A549 treated with AZD9567 at 1 μM for 4 hours (cell line): ENCODE measurements around the gene ELOVL5. TPM values are rescaled to one million over a fixed set of nuclear protein-coding genes. Genes with fewer than 3 reads are reported as not detected.

Source experiments
- total RNA-seq: library from RNA; stranded (reverse); fragments of 200-300 nt; extraction: Qiagen RNA extraction; gene quantifications from 5 replicates; pipeline ENCODE4 v1.2.3, GENCODE V29; 2022; ENCODE audit not compliant: insufficient read depth

Gene ELOVL5, protein sequence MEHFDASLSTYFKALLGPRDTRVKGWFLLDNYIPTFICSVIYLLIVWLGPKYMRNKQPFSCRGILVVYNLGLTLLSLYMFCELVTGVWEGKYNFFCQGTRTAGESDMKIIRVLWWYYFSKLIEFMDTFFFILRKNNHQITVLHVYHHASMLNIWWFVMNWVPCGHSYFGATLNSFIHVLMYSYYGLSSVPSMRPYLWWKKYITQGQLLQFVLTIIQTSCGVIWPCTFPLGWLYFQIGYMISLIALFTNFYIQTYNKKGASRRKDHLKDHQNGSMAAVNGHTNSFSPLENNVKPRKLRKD
- 58.7 to 75.2 TPM (median 70.8 TPM) in 5 replicates for total RNA-seq

DNA sequence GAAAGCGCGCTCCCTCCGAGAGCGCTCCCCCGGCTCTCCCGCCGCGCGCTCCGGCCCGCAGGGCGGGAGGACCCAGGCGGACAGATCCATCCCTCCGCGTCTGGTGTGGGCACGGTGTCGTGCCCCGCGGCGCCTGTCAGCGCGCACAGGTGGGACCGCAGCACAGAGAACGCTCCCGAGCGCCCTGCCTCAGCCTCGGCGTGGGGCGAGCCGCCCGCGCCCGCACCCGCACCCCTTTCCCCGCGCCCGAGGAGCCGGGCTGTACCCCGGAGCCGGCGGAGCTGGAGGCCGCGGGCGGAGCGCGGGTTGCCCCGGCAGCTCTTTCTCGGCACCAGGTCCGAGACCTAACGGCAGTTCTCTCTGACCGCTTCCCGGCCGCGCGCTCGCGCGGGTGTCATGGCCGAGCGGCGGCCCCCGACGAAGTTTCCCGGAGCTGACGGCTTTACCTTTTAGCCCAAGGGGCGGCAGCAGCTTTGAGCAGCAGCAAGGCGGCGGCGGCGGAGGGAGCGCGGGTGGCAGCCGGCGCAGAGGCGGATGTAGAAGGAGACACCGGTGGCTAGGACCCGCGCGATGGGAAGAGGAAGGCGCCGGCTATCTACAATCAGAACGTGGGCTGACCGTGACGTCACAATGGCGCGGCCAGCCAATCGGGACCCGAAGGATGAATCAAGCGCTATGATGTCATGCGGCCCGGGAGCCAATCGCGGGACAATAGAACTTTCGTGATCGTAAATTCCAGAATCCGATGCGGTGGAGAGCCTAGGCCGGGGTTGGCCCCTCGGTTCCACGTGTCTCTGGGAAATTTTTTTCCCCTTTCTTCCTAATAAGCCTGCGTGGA is at the start of gene ELOVL5:
Gene ELOVL5, minus strand, starts transcription at position 580 of the 838 bp plus-strand sequence. CDS start 53,251 bp downstream, outside the sequence.

Other genes with a start within 250 kb of the ELOVL5 start
- 0.03 to 0.07 TPM (median 0.06 TPM) in 3 of 5 replicates, not detected in the others for gene GCM1, start 200.1 kb downstream of the ELOVL5 start, total RNA-seq
- 79.4 to 104 TPM (median 91.4 TPM) in 5 replicates for gene GCLC, start 196.2 kb upstream of the ELOVL5 start, total RNA-seq